Fibroblast of lung (primary cell): ENCODE measurements around the gene USP30. TPM values are rescaled to one million over a fixed set of nuclear protein-coding genes. Genes with fewer than 3 reads are reported as not detected.

Experiments
- DNase-seq, 2 donors: peaks; one replicate each; pipeline versions ENCODE4 v3.0.0 to v3.0.0-alpha.2; 2010; ENCODE audit warnings: low read depth in 2 of 2
- H2AFZ ChIP-seq: 2 replicates; pipeline ENCODE4 v1.5.1; 2012; ENCODE audit warnings: low read length, control low read depth, inconsistent platforms
- H3K27ac ChIP-seq: 2 replicates; pipeline ENCODE4 v1.5.1; 2011; ENCODE audit warnings: low read length, control low read depth; ENCODE audit not compliant: insufficient read depth
- H3K27me3 ChIP-seq: 2 replicates; pipeline ENCODE4 v1.5.1; 2011; ENCODE audit warnings: mild to moderate bottlenecking, low read length; ENCODE audit not compliant: control insufficient read depth, insufficient read depth
- H3K36me3 ChIP-seq: 2 replicates; pipeline ENCODE4 v1.5.1; 2011; ENCODE audit warnings: low read length; ENCODE audit not compliant: control insufficient read depth, insufficient read depth
- H3K4me1 ChIP-seq: 2 replicates; pipeline ENCODE4 v1.5.1; 2011; ENCODE audit warnings: low read length; ENCODE audit not compliant: control insufficient read depth, insufficient read depth; ENCODE audit errors: extremely low read depth
- H3K4me2 ChIP-seq: 2 replicates; pipeline ENCODE4 v1.5.1; 2011; ENCODE audit warnings: low read length, control low read depth; ENCODE audit not compliant: insufficient read depth; ENCODE audit errors: extremely low read depth
- H3K4me3 ChIP-seq, 4 experiments: fragments of 200-600 bp in 1 of 4; sonication (generic) in 1 of 4; replicated peaks in 1 of 4; 2 replicates each; pipeline ENCODE4 v1.5.1; 2011 to 2016; ENCODE audit warnings: low read length in 4 of 4, low read depth in 3 of 4, mild to moderate bottlenecking in 3 of 4, control low read depth in 2 of 4, inconsistent platforms in 1 of 4, mixed read lengths in 1 of 4; ENCODE audit not compliant: insufficient read depth in 1 of 4; ENCODE audit errors: control extremely low read depth in 1 of 4
- H3K79me2 ChIP-seq: 2 replicates; pipeline ENCODE4 v1.5.1; 2012; ENCODE audit warnings: mild to moderate bottlenecking, low read length, inconsistent platforms; ENCODE audit not compliant: control insufficient read depth, insufficient read depth
- H3K9ac ChIP-seq: 2 replicates; pipeline ENCODE4 v1.5.1; 2011; ENCODE audit warnings: mild to moderate bottlenecking, low read length, control low read depth; ENCODE audit not compliant: insufficient read depth
- H3K9me3 ChIP-seq: 2 replicates; pipeline ENCODE4 v1.5.1; 2012; ENCODE audit warnings: low read depth, low read length; ENCODE audit not compliant: control insufficient read depth, insufficient read depth
- H4K20me1 ChIP-seq: 2 replicates; pipeline ENCODE4 v1.5.1; 2011; ENCODE audit warnings: low read length; ENCODE audit not compliant: control insufficient read depth, insufficient read depth; ENCODE audit errors: extremely low read depth
- EZH2 ChIP-seq: IDR thresholded peaks from 2 replicates; pipeline ENCODE4 v1.5.1; 2012; ENCODE audit warnings: low read length, control low read depth, mild to moderate bottlenecking; ENCODE audit errors: missing control alignments
- polyA plus RNA-seq, 2 donors: library from polyadenylated mRNA; depleted of rRNA in 1 of 2; stranded (reverse) in 1 of 2; unstranded in 1 of 2; fragments of >200 nt; gene quantifications; 2 replicates each; pipeline ENCODE4 v1.2.1, GENCODE V29; 2011 to 2012; ENCODE audit warnings: missing spikeins in 1 of 2
- total RNA-seq: library from RNA; depleted of rRNA; stranded (reverse); fragments of >200 nt; gene quantifications from 2 replicates; pipeline ENCODE4 v1.2.1, GENCODE V29; 2014
- TF ChIP-seq, protein P1 (sequence below), 2 donors: IDR thresholded peaks in 1 of 2; conservative IDR thresholded peaks in 1 of 2; 1 replicate in 1 of 2; 2 replicates in 1 of 2; pipeline ENCODE4 v1.5.1; 2011 to 2012; ENCODE audit warnings: low read length in 2 of 2, control low read depth in 1 of 2, inconsistent platforms in 1 of 2, low read depth in 1 of 2, mild to moderate bottlenecking in 1 of 2

Gene USP30
- total and polyA plus RNA-seq, 2 donors (not counting 1 experiment from before 2014, with no cell fraction given): 9.9 to 13.9 TPM

DNA sequence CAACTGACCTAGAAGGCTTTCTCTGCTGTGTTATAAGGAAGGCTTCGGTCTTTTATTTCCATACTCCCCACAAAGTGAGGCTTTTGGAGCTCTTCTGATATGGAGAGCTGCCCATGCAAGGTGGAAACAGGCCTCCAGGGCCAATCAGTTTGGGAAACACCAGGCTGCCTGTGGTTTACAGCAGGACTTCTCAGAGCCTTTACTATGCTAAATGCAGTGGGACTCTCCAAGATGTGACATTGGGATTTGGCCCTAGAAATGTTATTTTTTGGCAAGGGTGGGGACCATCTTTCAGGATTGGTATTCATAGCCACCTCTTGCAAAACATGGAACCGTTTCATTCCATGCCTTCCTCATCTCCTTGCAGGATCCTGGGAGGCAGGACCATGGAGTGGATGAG lies 67.7 kb downstream of the USP30 start:
- no peak overlapping the region for H3K9ac ChIP-seq
- H3K27me3 ChIP-seq: no peaks in the 10 kb centered on the region
- H2AFZ ChIP-seq: no peak overlapping the region
- no peaks in the 10 kb centered on the region for H3K4me1 ChIP-seq
- H3K27ac ChIP-seq: no peak overlapping the region
- TF ChIP-seq, protein P1, sequence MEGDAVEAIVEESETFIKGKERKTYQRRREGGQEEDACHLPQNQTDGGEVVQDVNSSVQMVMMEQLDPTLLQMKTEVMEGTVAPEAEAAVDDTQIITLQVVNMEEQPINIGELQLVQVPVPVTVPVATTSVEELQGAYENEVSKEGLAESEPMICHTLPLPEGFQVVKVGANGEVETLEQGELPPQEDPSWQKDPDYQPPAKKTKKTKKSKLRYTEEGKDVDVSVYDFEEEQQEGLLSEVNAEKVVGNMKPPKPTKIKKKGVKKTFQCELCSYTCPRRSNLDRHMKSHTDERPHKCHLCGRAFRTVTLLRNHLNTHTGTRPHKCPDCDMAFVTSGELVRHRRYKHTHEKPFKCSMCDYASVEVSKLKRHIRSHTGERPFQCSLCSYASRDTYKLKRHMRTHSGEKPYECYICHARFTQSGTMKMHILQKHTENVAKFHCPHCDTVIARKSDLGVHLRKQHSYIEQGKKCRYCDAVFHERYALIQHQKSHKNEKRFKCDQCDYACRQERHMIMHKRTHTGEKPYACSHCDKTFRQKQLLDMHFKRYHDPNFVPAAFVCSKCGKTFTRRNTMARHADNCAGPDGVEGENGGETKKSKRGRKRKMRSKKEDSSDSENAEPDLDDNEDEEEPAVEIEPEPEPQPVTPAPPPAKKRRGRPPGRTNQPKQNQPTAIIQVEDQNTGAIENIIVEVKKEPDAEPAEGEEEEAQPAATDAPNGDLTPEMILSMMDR (conservative IDR thresholded peaks at IDR 0.05 in 1 of 2, IDR thresholded peaks at IDR 0.05 in 1 of 2; ENCODE audit: low read depth in 1 of 2, low read length in 2 of 2): no peak
- TF ChIP-seq EZH2: no peak
- H3K4me3 ChIP-seq: no peak overlapping the region
- H3K4me2 ChIP-seq: no peak overlapping the region
- no peaks in the 10 kb centered on the region for H3K79me2 ChIP-seq
- no peaks in the 10 kb centered on the region for H3K36me3 ChIP-seq
- H3K9me3 ChIP-seq: no peaks in the 10 kb centered on the region
- no peak for DNase-seq
- H4K20me1 ChIP-seq: no peaks in the 10 kb centered on the region

DNA sequence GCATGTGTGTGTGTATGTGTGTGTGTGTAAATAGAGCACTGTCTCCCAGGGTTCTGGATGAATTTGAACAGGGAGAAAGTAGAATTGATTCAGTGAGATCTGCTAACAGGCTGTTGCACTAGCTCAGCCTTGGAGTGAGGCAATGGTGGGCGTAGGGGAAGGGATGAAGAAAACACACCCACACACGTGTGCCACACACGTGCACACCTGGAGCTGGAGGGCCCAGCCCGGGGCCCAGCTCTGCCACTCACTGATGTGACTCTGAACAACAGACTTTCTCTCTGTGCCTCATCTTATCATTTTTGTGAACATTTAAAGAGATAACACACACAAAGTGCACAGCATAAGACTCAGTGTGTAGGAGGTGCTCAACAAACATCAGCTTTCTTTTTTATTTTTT lies 68.2 kb downstream of the USP30 start:
- Histone ChIP-seq H3K4me3 (no peak overlapping the region), H3K4me1 (no peaks in the 10 kb centered on the region), H3K9me3 (no peaks in the 10 kb centered on the region), H3K79me2 (no peaks in the 10 kb centered on the region), H3K36me3 (no peaks in the 10 kb centered on the region), H4K20me1 (no peaks in the 10 kb centered on the region), H2AFZ (no peak overlapping the region), H3K27ac (no peak overlapping the region), H3K9ac (no peak overlapping the region), H3K4me2 (no peak overlapping the region), H3K27me3 (no peaks in the 10 kb centered on the region)
- TF ChIP-seq, protein P1 (conservative IDR thresholded peaks at IDR 0.05 in 1 of 2, IDR thresholded peaks at IDR 0.05 in 1 of 2; ENCODE audit: low read depth in 1 of 2, low read length in 2 of 2): no peak
- TF ChIP-seq EZH2: no peak
- no peak for DNase-seq

GRCh38 chr12:109121346-109121880 lies 69.0 kb downstream of the USP30 start:
- Histone ChIP-seq H2AFZ (no peak overlapping the region), H4K20me1 (no peaks in the 10 kb centered on the region), H3K4me3 (no peak overlapping the region), H3K36me3 (no peaks in the 10 kb centered on the region), H3K79me2 (no peaks in the 10 kb centered on the region), H3K27ac (no peak overlapping the region), H3K4me2 (no peak overlapping the region), H3K27me3 (peaks cover 3% of the 10 kb centered on the region), H3K9ac (no peak overlapping the region), H3K9me3 (no peaks in the 10 kb centered on the region), H3K4me1 (no peaks in the 10 kb centered on the region)
- DNase-seq: no peak
- TF ChIP-seq, protein P1 (conservative IDR thresholded peaks at IDR 0.05 in 1 of 2, IDR thresholded peaks at IDR 0.05 in 1 of 2; ENCODE audit: low read depth in 1 of 2, low read length in 2 of 2): no peak
- TF ChIP-seq EZH2: no peak
